ENCODE data around the gene SLC22A5. TPM values are rescaled to one million over a fixed set of nuclear protein-coding genes. Genes with fewer than 3 reads are reported as not detected.

SLC22A5 gene
- total and polyA plus RNA-seq, 9 of the 15 experiments (the other 6 are each of a cell fraction or from before 2014, with no cell fraction given): 3.0 to 16.6 (median 8.3) TPM

GRCh38 chr5:132383984-132384383, 14.5 kb downstream of the SLC22A5 start:
- no peak for DNase-seq (ENCODE audit: extremely low read depth in 1 of 4, low spot score in 3 of 4)
- Histone ChIP-seq H3K79me2 (ENCODE audit: control insufficient read depth, insufficient read depth, low read length) (no peaks in the 10 kb centered on the region), H3K9me3 (replicated peaks; ENCODE audit: control insufficient read depth, insufficient read depth, low read depth, low read length) (no peaks in the 10 kb centered on the region), H3K4me2 (ENCODE audit: insufficient read depth, low read length) (no peak overlapping the region), H2AFZ (ENCODE audit: low read depth, low read length) (no peak overlapping the region), H3K4me3 (no peak overlapping the region), H3K9me1 (ENCODE audit: control insufficient read depth, insufficient read depth, low read length) (no peaks in the 10 kb centered on the region), H3K27ac (ENCODE audit: extremely low read depth, low read depth, low read length) (no peak overlapping the region), H3K36me3 (ENCODE audit: control insufficient read depth, insufficient read depth, low read length) (peaks cover 60% of the 10 kb centered on the region), H3K9ac (ENCODE audit: insufficient read depth in 1 of 2, low read depth in 2 of 2, low read length in 2 of 2) (no peak overlapping the region), H4K20me1 (replicated peaks; ENCODE audit: control insufficient read depth, insufficient read depth, low read length) (no peaks in the 10 kb centered on the region), H3K4me1 (replicated peaks in 1 of 2; ENCODE audit: control insufficient read depth in 2 of 2, insufficient read depth in 2 of 2, low read length in 2 of 2) (peaks cover 10 to 12% of the 10 kb centered on the region in 2 experiments; a peak in 3 of 5 replicates), H3K27me3 (ENCODE audit: control insufficient read depth in 2 of 2, insufficient read depth in 2 of 2, low read length in 2 of 2) (no peaks in the 10 kb centered on the region)
- no peak for FAIRE-seq
- BruUV-seq (replicated peaks): no TSS peak
- in situ Hi-C loops (cut with MboI): loop anchor here (10.0 to 25.0 kb wide), 2 partner anchors 111 to 322 kb away; partner anchors contain the start of genes CSF2, IL3 and IRF1
- intact Hi-C loops (cut with micrococcal nuclease): loop anchor here (10.0 kb wide), 2 partner anchors 199 to 319 kb away; partner anchors contain the start of gene IL3
- ChIA-PET POLR2A (interaction anchor here (1.3 kb wide), 1 partner anchor 112 kb away, joined by 3 read pairs; no protein-coding TSS in a partner anchor), CTCF (ENCODE audit: low intra/inter-chr PET ratio) (no interaction called here)
- ATAC-seq: no peak
- WGBS (ENCODE audit: insufficient coverage, low coverage, missing lambda C conversion rate): 67% methylated on average over 5 of the region's 5 CpGs
- no peak for TF ChIP-seq KDM4B (IDR thresholded peaks at IDR 0.05; ENCODE audit: borderline replicate concordance in 2 of 2, low read depth in 1 of 2)
- no peak for TF ChIP-seq KLF6 (CRISPR knock-in tag; IDR thresholded peaks at IDR 0.05; ENCODE audit: borderline replicate concordance)
- no peak for TF ChIP-seq HDAC6 (IDR thresholded peaks at IDR 0.05; ENCODE audit: low read depth, low read length)
- no peak for TF ChIP-seq SMAD4 (CRISPR knock-in tag; conservative IDR thresholded peaks at IDR 0.05)
- TF ChIP-seq ZFP30 (CRISPR knock-in tag; IDR thresholded peaks at IDR 0.05; ENCODE audit: borderline replicate concordance): no peak
- TF ChIP-seq ZNF75A (CRISPR knock-in tag; IDR thresholded peaks at IDR 0.05): no peak
- TF ChIP-seq EGR1 (conservative IDR thresholded peaks at IDR 0.05): no peak
- no peak for TF ChIP-seq AFF4 (CRISPR knock-in tag; IDR thresholded peaks at IDR 0.05)
